Uterus (tissue), 2 donors: ENCODE data around the gene KCNN3.

Experiments
- CTCF ChIP-seq, 4 experiments: fragments of 200-600 bp in 2 of 4; fragments of 450-650 bp in 2 of 4; sonication (generic) in 2 of 4; IDR thresholded peaks; one replicate each; pipeline ENCODE4 v1.5.1; 2016 to 2019; ENCODE audit warnings: antibody characterized with exemption in 4 of 4, mild to moderate bottlenecking in 2 of 4, moderate library complexity in 1 of 4
- POLR2A ChIP-seq, 2 donors: fragments of 450-650 bp; IDR thresholded peaks; one replicate each; pipeline ENCODE4 v1.6.1; 2016; ENCODE audit warnings: antibody characterized with exemption in 2 of 2, mild to moderate bottlenecking in 1 of 2, moderate library complexity in 1 of 2

GRCh38 chr1:154783976-154784375 lies 86.1 kb downstream of the KCNN3 start:
- TF ChIP-seq CTCF (IDR thresholded peaks at IDR 0.05) (no peak), POLR2A (IDR thresholded peaks at IDR 0.05) (no peak)
